OCI-LY1 (cell line): ENCODE results near the gene RFESD.

ENCODE experiments used
- H2AFZ ChIP-seq: fragments of 200-600 bp; sonication (generic), shearing (Covaris generic); 2 replicates; pipeline ENCODE4 v1.6.0; 2014; ENCODE audit warnings: antibody characterized with exemption, mild to moderate bottlenecking, low read length
- H3F3A ChIP-seq: fragments of 200-600 bp; sonication (generic), shearing (Covaris generic); 2 replicates; pipeline ENCODE4 v1.6.0; 2014; ENCODE audit warnings: mild to moderate bottlenecking, antibody characterized with exemption, low read length, moderate library complexity; ENCODE audit not compliant: insufficient read depth
- H3K27ac ChIP-seq: fragments of 200-600 bp; sonication (generic); 2 replicates; pipeline ENCODE4 v1.5.1; 2014; ENCODE audit warnings: low read length, mixed run types, mild to moderate bottlenecking, low read depth; ENCODE audit not compliant: poor library complexity, severe bottlenecking
- H3K27me3 ChIP-seq: fragments of 200-600 bp; sonication (generic); 2 replicates; pipeline ENCODE4 v1.6.0; 2014; ENCODE audit warnings: antibody characterized with exemption, mild to moderate bottlenecking, low read length, moderate library complexity; ENCODE audit not compliant: insufficient read depth
- H3K36me3 ChIP-seq: fragments of 200-600 bp; sonication (generic); 2 replicates; pipeline ENCODE4 v1.6.1; 2014; ENCODE audit warnings: mild to moderate bottlenecking, antibody characterized with exemption, low read length, moderate library complexity, mixed read lengths; ENCODE audit not compliant: insufficient read depth
- H3K4me1 ChIP-seq: fragments of 200-600 bp; sonication (generic); 2 replicates; pipeline ENCODE4 v1.5.1; 2014; ENCODE audit warnings: mild to moderate bottlenecking, low read length, moderate library complexity; ENCODE audit not compliant: insufficient read depth, severe bottlenecking
- H3K4me2 ChIP-seq: fragments of 200-600 bp; sonication (generic), shearing (Covaris generic); 2 replicates; pipeline ENCODE4 v1.6.1; 2014; ENCODE audit warnings: low read length
- H3K4me3 ChIP-seq: fragments of 200-600 bp; sonication (generic); 2 replicates; pipeline ENCODE4 v1.5.1; 2014; ENCODE audit warnings: low read length, low read depth, mild to moderate bottlenecking, mixed read lengths; ENCODE audit not compliant: poor library complexity, severe bottlenecking
- H3K79me2 ChIP-seq: fragments of 200-600 bp; shearing (Covaris generic); 2 replicates; pipeline ENCODE4 v1.6.1; 2016; ENCODE audit warnings: mixed run types, low read length, mixed read lengths; ENCODE audit not compliant: insufficient read depth
- H3K9ac ChIP-seq: fragments of 200-600 bp; sonication (generic), shearing (Covaris generic); 2 replicates; pipeline ENCODE4 v1.6.1; 2014; ENCODE audit warnings: mild to moderate bottlenecking, low read length, mixed read lengths
- H3K9me2 ChIP-seq: fragments of 200-600 bp; sonication (generic), shearing (Covaris generic); 2 replicates; pipeline ENCODE4 v1.6.1; 2014; ENCODE audit warnings: low read depth, mild to moderate bottlenecking, low read length, mixed read lengths
- H3K9me3 ChIP-seq: fragments of 200-600 bp; shearing (Covaris generic); 2 replicates; pipeline ENCODE4 v1.6.1; 2014; ENCODE audit warnings: low read length, mixed read lengths
- H4K20me1 ChIP-seq: fragments of 200-600 bp; sonication (generic), shearing (Covaris generic); 2 replicates; pipeline ENCODE4 v1.6.0; 2016; ENCODE audit warnings: mild to moderate bottlenecking, low read length; ENCODE audit not compliant: insufficient read depth
- EZH2 ChIP-seq: fragments of 200-600 bp; sonication (generic), shearing (Covaris generic); IDR thresholded peaks from 2 replicates; pipeline ENCODE4 v1.8.0; 2017; ENCODE audit warnings: borderline replicate concordance, mixed run types, mild to moderate bottlenecking, antibody characterized with exemption, low read length, moderate library complexity, mixed read lengths
- TF ChIP-seq, protein P1 (sequence below): fragments of 200-600 bp; sonication (generic), shearing (Covaris generic); IDR thresholded peaks from 2 replicates; pipeline ENCODE4 v1.5.1; 2017; ENCODE audit warnings: mild to moderate bottlenecking, antibody characterized with exemption, low read length, moderate library complexity, mixed read lengths

Gene RFESD

DNA sequence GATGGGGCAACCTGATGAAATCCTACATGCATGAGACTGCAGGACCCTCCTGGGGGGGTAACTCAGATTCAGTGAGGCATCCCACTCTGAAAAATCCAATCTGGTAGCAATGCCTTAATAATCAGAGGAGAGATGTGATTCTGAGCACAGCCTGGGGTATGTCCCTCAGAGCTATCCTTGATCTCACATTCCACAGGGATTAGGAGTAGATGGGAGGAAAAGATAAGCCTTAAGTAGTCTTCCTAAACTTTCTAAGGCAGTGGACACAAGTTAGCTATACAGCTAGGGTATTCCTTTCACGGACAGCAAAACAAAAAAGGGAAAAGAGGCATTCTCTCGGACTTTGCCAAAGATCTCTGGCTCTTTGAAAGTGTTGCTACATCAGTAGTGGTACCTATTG is 40.1 kb downstream of the RFESD start:
- Histone ChIP-seq H3F3A (no peaks in the 10 kb centered on the region), H3K4me2 (no peak overlapping the region), H2AFZ (no peak overlapping the region), H4K20me1 (no peaks in the 10 kb centered on the region), H3K9ac (no peak overlapping the region), H3K27me3 (no peaks in the 10 kb centered on the region), H3K4me3 (no peak overlapping the region), H3K4me1 (no peaks in the 10 kb centered on the region), H3K9me3 (no peaks in the 10 kb centered on the region), H3K9me2 (no peaks in the 10 kb centered on the region), H3K79me2 (no peaks in the 10 kb centered on the region), H3K27ac (no peak overlapping the region), H3K36me3 (no peaks in the 10 kb centered on the region)
- TF ChIP-seq, protein P1, sequence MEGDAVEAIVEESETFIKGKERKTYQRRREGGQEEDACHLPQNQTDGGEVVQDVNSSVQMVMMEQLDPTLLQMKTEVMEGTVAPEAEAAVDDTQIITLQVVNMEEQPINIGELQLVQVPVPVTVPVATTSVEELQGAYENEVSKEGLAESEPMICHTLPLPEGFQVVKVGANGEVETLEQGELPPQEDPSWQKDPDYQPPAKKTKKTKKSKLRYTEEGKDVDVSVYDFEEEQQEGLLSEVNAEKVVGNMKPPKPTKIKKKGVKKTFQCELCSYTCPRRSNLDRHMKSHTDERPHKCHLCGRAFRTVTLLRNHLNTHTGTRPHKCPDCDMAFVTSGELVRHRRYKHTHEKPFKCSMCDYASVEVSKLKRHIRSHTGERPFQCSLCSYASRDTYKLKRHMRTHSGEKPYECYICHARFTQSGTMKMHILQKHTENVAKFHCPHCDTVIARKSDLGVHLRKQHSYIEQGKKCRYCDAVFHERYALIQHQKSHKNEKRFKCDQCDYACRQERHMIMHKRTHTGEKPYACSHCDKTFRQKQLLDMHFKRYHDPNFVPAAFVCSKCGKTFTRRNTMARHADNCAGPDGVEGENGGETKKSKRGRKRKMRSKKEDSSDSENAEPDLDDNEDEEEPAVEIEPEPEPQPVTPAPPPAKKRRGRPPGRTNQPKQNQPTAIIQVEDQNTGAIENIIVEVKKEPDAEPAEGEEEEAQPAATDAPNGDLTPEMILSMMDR, result no peak
- no peak for TF ChIP-seq EZH2

DNA sequence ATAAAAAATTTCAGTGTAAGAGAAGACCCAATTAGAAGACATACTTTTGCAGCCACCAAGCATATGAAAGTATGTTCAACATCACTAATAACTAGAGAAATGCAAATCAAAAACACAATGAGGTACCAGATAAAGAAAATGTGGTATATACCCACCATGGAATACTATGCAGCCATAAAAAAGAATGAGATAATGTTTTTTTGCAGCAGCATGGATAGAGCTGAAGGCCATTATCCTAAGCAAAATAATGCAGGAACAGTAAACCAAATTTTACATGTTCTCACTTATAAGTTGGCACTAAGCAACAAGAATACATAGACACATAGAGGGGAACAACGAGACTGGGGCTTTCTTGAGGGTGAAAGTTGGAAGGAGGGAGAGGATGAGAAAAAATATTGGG is 43.1 kb downstream of the RFESD start:
- H2AFZ ChIP-seq, result no peak overlapping the region
- no peaks in the 10 kb centered on the region for H3K79me2 ChIP-seq
- no peak overlapping the region for H3K4me2 ChIP-seq
- no peaks in the 10 kb centered on the region for H3K4me1 ChIP-seq
- TF ChIP-seq, protein P1, result no peak
- no peak for TF ChIP-seq EZH2
- no peaks in the 10 kb centered on the region for H3K36me3 ChIP-seq
- no peaks in the 10 kb centered on the region for H3F3A ChIP-seq
- no peaks in the 10 kb centered on the region for H3K9me3 ChIP-seq
- no peak overlapping the region for H3K4me3 ChIP-seq
- no peak overlapping the region for H3K9ac ChIP-seq
- H3K27ac ChIP-seq, result no peak overlapping the region
- no peaks in the 10 kb centered on the region for H3K9me2 ChIP-seq
- H3K27me3 ChIP-seq, result no peaks in the 10 kb centered on the region
- no peaks in the 10 kb centered on the region for H4K20me1 ChIP-seq

DNA sequence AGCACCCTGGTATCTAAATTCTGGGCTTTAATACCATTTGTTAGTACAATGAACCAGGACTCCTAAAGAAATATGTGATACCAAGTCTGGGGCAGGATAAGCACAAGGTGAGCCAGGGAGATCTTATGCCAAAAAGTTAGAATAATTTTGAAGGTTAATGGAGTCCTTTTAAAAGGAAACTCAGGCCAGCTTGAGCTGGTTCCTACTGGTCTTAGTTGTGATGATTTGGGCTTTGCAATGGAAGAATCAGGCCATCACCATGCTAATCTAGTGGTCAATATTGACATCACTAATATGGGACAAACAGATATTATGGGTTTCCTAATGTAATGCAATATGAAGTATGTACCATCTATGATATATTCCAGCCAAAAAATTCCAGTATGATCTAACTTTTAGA is 43.8 kb downstream of the RFESD start:
- Histone ChIP-seq H3K79me2 (no peaks in the 10 kb centered on the region), H3F3A (no peaks in the 10 kb centered on the region), H3K4me3 (no peak overlapping the region), H3K36me3 (no peaks in the 10 kb centered on the region), H3K9me3 (no peaks in the 10 kb centered on the region), H3K9me2 (no peaks in the 10 kb centered on the region), H3K27ac (no peak overlapping the region), H3K4me2 (no peak overlapping the region), H3K9ac (no peak overlapping the region), H3K27me3 (no peaks in the 10 kb centered on the region), H3K4me1 (no peaks in the 10 kb centered on the region), H2AFZ (no peak overlapping the region), H4K20me1 (no peaks in the 10 kb centered on the region)
- TF ChIP-seq, protein P1, result no peak
- TF ChIP-seq EZH2, result no peak
